Mammary epithelial cell (primary cell): ENCODE data around the gene EVX2.

ENCODE experiments used
- EZH2 ChIP-seq: IDR thresholded peaks from 2 replicates; pipeline ENCODE4 v1.6.1; 2012; ENCODE audit warnings: low read length, inconsistent platforms, borderline replicate concordance
- TF ChIP-seq, protein P1 (sequence below), 2 donors: IDR thresholded peaks in 1 of 2; conservative IDR thresholded peaks in 1 of 2; 2 replicates each; pipeline ENCODE4 v1.5.1; 2011 to 2012; ENCODE audit warnings: inconsistent platforms in 2 of 2, low read length in 2 of 2, mild to moderate bottlenecking in 2 of 2, control low read depth in 1 of 2, low read depth in 1 of 2; ENCODE audit not compliant: insufficient read depth in 1 of 2; ENCODE audit errors: extremely low read depth in 1 of 2

DNA sequence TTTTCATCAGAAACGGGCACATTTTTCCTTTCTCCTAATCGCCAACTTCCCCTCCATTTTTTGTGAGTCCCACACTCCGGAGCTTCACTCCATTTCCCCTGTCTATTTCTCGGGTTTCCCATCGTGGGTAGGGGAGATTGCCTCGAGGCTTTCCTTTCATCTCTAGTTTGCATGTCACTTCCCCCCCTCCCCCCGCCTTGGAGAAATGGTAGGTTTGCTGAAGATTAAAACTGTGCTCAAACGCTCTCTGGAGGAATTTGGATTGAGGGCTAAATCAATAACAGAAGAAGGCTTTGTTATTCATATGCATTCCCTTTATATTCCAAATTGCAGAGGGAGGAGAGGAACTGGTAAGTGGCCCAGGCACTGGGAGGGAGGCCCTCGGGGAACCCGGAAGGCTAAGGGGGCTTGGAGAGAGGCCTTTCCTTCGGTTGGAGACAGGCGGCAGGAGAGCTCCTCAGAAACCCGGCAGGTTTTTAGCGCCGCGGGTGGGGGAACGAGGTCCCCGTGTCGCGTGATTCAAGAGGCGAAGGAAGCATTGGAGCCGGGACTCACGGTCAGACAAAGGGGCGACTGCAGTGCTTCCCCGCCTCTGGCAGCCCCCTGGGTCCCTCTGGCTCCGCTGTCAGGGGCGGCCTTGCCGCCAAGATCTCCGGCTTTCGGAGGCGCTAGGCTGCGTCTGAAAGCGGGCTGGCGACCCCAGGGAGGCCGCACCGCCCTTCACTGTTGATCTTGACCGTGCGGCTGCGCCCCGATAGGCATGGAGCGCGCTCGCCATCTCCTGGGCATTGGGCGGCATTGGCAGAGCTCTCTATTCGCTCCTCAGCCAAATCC, 13.4 kb upstream of the EVX2 start:
- TF ChIP-seq, protein P1, sequence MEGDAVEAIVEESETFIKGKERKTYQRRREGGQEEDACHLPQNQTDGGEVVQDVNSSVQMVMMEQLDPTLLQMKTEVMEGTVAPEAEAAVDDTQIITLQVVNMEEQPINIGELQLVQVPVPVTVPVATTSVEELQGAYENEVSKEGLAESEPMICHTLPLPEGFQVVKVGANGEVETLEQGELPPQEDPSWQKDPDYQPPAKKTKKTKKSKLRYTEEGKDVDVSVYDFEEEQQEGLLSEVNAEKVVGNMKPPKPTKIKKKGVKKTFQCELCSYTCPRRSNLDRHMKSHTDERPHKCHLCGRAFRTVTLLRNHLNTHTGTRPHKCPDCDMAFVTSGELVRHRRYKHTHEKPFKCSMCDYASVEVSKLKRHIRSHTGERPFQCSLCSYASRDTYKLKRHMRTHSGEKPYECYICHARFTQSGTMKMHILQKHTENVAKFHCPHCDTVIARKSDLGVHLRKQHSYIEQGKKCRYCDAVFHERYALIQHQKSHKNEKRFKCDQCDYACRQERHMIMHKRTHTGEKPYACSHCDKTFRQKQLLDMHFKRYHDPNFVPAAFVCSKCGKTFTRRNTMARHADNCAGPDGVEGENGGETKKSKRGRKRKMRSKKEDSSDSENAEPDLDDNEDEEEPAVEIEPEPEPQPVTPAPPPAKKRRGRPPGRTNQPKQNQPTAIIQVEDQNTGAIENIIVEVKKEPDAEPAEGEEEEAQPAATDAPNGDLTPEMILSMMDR (conservative IDR thresholded peaks at IDR 0.05 in 1 of 2, IDR thresholded peaks at IDR 0.05 in 1 of 2; ENCODE audit: extremely low read depth in 1 of 2, insufficient read depth in 1 of 2, low read depth in 1 of 2, low read length in 2 of 2) = peak; percentile 72 to 90
- TF ChIP-seq EZH2 = no peak
